ENCODE results near the gene ZKSCAN4. TPM values are rescaled to one million over a fixed set of nuclear protein-coding genes. Genes with fewer than 3 reads are reported as not detected.
A peak's percentile ranks its signal among the peaks of the same experiment; 100 is the strongest.

Gene ZKSCAN4
- total RNA-seq, 4 donors from 2014 or later = 2.4 to 5.3 (median 3.3) TPM

- TF ChIP-seq POLR2A (IDR thresholded peaks at IDR 0.05) (no peak), CTCF (IDR thresholded peaks at IDR 0.05) (no peak)
- H3K27ac ChIP-seq = no peak within 1 kb of the TSS
- intact Hi-C loops (cut with DNase I) = loop anchor here (10.0 kb wide), 1 partner anchor 86 kb away; the partner anchor contains the start of gene ZKSCAN3
- H3K27me3 ChIP-seq = peaks cover 0 to 28% (median 0%) of the 10 kb centered on the region in 4 donors
- peaks cover 0 to 23% (median 0%) of the 10 kb centered on the region in 3 donors for H3K9me3 ChIP-seq
- peaks cover 0 to 11% (median 0%) of the 10 kb centered on the region in 3 donors for H3K4me1 ChIP-seq
- H3K4me3 ChIP-seq = peak within 1 kb of the TSS; percentile 14 to 60 (median 42)
- DNase-seq = no peak
- WGBS, 2 donors = 41 to 46% methylated on average over 24 to 36 of the region's 58 CpGs
- H3K36me3 ChIP-seq = no peaks in the 10 kb centered on the region
These were observed 7.1 kb upstream of the ZKSCAN4 start, which contains the start of gene NKAPL for GRCh38 chr6:28258877-28259777. NKAPL (plus strand) TSS chr6:28259297; CDS start chr6:28259372, 75 bp downstream.

GRCh38 chr6:28257042-28257441 lies 5.0 kb upstream of the ZKSCAN4 start:
- Histone ChIP-seq H3K27me3 (peaks cover 0 to 33% (median 0%) of the 10 kb centered on the region in 4 donors), H3K4me3 (no peak overlapping the region), H3K9me3 (peaks cover 0 to 23% (median 0%) of the 10 kb centered on the region in 3 donors), H3K27ac (no peak overlapping the region), H3K36me3 (no peaks in the 10 kb centered on the region), H3K4me1 (peaks cover 5 to 21% (median 5%) of the 10 kb centered on the region in 3 donors)
- intact Hi-C loops (cut with DNase I) = loop anchor here (10.0 kb wide), 1 partner anchor 88 kb away; the partner anchor contains the start of gene ZKSCAN3
- no CpG with 5 or more reads among the region's 1 CpG for WGBS, 2 donors
- DNase-seq = no peak
- TF ChIP-seq POLR2A (IDR thresholded peaks at IDR 0.05) = no peak
- TF ChIP-seq CTCF (IDR thresholded peaks at IDR 0.05) = no peak

GRCh38 chr6:28254121-28254519 lies 2.1 kb upstream of the ZKSCAN4 start:
- intact Hi-C loops (cut with DNase I) = loop anchor here (10.0 kb wide), 1 partner anchor 91 kb away; the partner anchor contains the start of gene ZKSCAN3
- no peak for DNase-seq
- Histone ChIP-seq H3K9me3 (peaks cover 0 to 3% (median 0%) of the 10 kb centered on the region in 3 donors), H3K36me3 (peaks cover 0 to 8% (median 0%) of the 10 kb centered on the region in 3 donors), H3K4me1 (peaks cover 5 to 39% (median 13%) of the 10 kb centered on the region in 3 donors), H3K27ac (no peak overlapping the region), H3K27me3 (peaks cover 0 to 26% (median 0%) of the 10 kb centered on the region in 4 donors), H3K4me3 (no peak overlapping the region)
- no peak for TF ChIP-seq CTCF (IDR thresholded peaks at IDR 0.05)
- no peak for TF ChIP-seq POLR2A (IDR thresholded peaks at IDR 0.05)
- WGBS, 2 donors = 63 to 71% methylated on average over 1 of the region's 1 CpG

GRCh38 chr6:28251661-28252008 lies 434 bp downstream of the ZKSCAN4 start:
- WGBS, 2 donors = 0% methylated on average over 4 to 19 of the region's 25 CpGs
- peak overlapping the region in 3 of 4 donors; percentile 44 to 69 (median 63) for H3K27ac ChIP-seq
- peaks cover 0 to 33% (median 4%) of the 10 kb centered on the region in 3 donors for H3K36me3 ChIP-seq
- TF ChIP-seq CTCF (IDR thresholded peaks at IDR 0.05) = no peak
- TF ChIP-seq POLR2A (IDR thresholded peaks at IDR 0.05) = no peak
- peaks cover 5 to 33% (median 13%) of the 10 kb centered on the region in 3 donors for H3K4me1 ChIP-seq
- no peaks in the 10 kb centered on the region for H3K9me3 ChIP-seq
- DNase-seq = no peak
- intact Hi-C loops (cut with DNase I) = loop anchor here (10.0 kb wide), 1 partner anchor 93 kb away; the partner anchor contains the start of gene ZKSCAN3
- H3K4me3 ChIP-seq = peak overlapping the region; percentile 72 to 88 (median 78)
- peaks cover 0 to 23% (median 0%) of the 10 kb centered on the region in 4 donors for H3K27me3 ChIP-seq
